Neural cell (in vitro differentiated cells): ENCODE data around the gene TMEM181.

ENCODE experiments used
- EP300 ChIP-seq: fragments of 450-650 bp; conservative IDR thresholded peaks from 2 replicates; pipeline ENCODE4 v1.6.1; 2014; ENCODE audit warnings: antibody characterized with exemption, mild to moderate bottlenecking, moderate library complexity; ENCODE audit not compliant: poor library complexity, severe bottlenecking
- EZH2 ChIP-seq: fragments of 200-600, 300-800 bp; shearing (Covaris generic), sonication (generic); IDR thresholded peaks from 2 replicates; pipeline ENCODE4 v1.6.1; 2014; ENCODE audit warnings: antibody characterized with exemption, low read length, borderline replicate concordance, mild to moderate bottlenecking; ENCODE audit not compliant: insufficient read depth, poor library complexity, severe bottlenecking
- MXI1 ChIP-seq: fragments of 450-650 bp; conservative IDR thresholded peaks from 2 replicates; pipeline ENCODE4 v1.6.1; 2014; ENCODE audit warnings: antibody characterized with exemption, mild to moderate bottlenecking; ENCODE audit not compliant: poor library complexity, severe bottlenecking
- POLR2AphosphoS5 ChIP-seq: IDR thresholded peaks from 2 replicates; pipeline ENCODE4 v1.6.1; 2012
- RAD21 ChIP-seq: fragments of 450-650 bp; conservative IDR thresholded peaks from 2 replicates; pipeline ENCODE4 v1.6.1; 2014; ENCODE audit warnings: antibody characterized with exemption, mild to moderate bottlenecking, moderate library complexity
- REST ChIP-seq: IDR thresholded peaks from 2 replicates; pipeline ENCODE4 v1.6.1; 2012; ENCODE audit warnings: borderline replicate concordance
- SMC3 ChIP-seq: fragments of 450-650 bp; conservative IDR thresholded peaks from 2 replicates; pipeline ENCODE4 v1.6.1; 2014; ENCODE audit warnings: antibody characterized with exemption, mild to moderate bottlenecking, moderate library complexity; ENCODE audit not compliant: poor library complexity
- TAF1 ChIP-seq: IDR thresholded peaks from 2 replicates; pipeline ENCODE4 v1.6.1; 2012; ENCODE audit warnings: low read depth
- TF ChIP-seq, protein P1 (sequence below): fragments of 450-650 bp; IDR thresholded peaks from 2 replicates; pipeline ENCODE4 v1.5.1; 2014; ENCODE audit warnings: antibody characterized with exemption, mild to moderate bottlenecking, moderate library complexity; ENCODE audit not compliant: poor library complexity, severe bottlenecking

- no peak for TF ChIP-seq POLR2AphosphoS5
- no peak for TF ChIP-seq EZH2
- TF ChIP-seq EP300, result no peak
- TF ChIP-seq, protein P1, sequence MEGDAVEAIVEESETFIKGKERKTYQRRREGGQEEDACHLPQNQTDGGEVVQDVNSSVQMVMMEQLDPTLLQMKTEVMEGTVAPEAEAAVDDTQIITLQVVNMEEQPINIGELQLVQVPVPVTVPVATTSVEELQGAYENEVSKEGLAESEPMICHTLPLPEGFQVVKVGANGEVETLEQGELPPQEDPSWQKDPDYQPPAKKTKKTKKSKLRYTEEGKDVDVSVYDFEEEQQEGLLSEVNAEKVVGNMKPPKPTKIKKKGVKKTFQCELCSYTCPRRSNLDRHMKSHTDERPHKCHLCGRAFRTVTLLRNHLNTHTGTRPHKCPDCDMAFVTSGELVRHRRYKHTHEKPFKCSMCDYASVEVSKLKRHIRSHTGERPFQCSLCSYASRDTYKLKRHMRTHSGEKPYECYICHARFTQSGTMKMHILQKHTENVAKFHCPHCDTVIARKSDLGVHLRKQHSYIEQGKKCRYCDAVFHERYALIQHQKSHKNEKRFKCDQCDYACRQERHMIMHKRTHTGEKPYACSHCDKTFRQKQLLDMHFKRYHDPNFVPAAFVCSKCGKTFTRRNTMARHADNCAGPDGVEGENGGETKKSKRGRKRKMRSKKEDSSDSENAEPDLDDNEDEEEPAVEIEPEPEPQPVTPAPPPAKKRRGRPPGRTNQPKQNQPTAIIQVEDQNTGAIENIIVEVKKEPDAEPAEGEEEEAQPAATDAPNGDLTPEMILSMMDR, result no peak
- no peak for TF ChIP-seq TAF1
- no peak for TF ChIP-seq REST
- TF ChIP-seq MXI1, result no peak
- TF ChIP-seq SMC3, result no peak
- TF ChIP-seq RAD21, result no peak
Measured at GRCh38 chr6:158560836-158561320, 987 bp downstream of the TMEM181 start.
